OCI-M1 (cell line): ENCODE data around the gene TMEM120B.
"Not testable (repeated sequence)": the region's sequence is repeated elsewhere in the genome, so short reads cannot be mapped to it uniquely, and the experiment has no call there.

ENCODE experiments used
- DNase-seq: peaks from one replicate; lab custom pipeline; 2025; lab: John Stamatoyannopoulos, UW

The TMEM120B gene

GRCh38 chr12:121712461-121713256 is at the start of gene TMEM120B:
TMEM120B (plus strand) TSS chr12:121712752; CDS start chr12:121712896, 144 bp downstream.
- DNase-seq = peak; percentile 82

DNA sequence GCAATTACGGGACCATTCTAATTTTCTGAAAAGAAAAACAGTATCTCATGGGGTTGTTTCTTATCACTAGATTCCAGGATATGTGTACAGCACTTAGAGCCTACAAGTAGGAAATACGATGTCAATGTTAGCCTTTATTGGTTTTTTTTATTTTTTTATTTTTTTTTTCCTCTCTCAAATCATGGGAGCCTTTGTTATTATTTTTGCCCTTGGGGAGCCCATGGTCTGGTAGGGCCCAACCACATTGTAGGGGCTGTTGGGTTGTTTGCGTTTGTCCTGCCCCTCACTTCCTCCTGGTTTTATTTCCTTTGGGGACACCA is 49.0 kb upstream of the TMEM120B start:
- DNase-seq = no peak

DNA sequence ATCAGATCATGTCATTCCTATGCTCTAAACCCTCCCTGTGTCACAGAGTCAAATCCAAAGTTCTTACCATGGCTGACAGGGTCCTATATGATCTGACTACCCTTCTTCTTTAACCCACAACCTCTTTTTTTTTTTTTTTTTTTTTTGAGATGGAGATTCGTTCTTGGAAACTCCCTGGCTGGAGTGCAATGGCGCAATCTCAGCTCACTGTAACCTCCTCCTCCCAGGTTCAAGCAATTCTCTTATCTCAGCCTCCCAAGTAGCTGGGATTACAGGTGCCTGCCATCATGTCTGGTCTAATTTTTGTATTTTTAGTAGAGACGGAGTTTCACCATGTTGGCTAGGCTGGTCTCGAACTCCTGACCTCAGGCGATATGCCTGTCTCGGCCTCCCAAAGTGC is 45.7 kb upstream of the TMEM120B start:
- peak; percentile 41 for DNase-seq

DNA sequence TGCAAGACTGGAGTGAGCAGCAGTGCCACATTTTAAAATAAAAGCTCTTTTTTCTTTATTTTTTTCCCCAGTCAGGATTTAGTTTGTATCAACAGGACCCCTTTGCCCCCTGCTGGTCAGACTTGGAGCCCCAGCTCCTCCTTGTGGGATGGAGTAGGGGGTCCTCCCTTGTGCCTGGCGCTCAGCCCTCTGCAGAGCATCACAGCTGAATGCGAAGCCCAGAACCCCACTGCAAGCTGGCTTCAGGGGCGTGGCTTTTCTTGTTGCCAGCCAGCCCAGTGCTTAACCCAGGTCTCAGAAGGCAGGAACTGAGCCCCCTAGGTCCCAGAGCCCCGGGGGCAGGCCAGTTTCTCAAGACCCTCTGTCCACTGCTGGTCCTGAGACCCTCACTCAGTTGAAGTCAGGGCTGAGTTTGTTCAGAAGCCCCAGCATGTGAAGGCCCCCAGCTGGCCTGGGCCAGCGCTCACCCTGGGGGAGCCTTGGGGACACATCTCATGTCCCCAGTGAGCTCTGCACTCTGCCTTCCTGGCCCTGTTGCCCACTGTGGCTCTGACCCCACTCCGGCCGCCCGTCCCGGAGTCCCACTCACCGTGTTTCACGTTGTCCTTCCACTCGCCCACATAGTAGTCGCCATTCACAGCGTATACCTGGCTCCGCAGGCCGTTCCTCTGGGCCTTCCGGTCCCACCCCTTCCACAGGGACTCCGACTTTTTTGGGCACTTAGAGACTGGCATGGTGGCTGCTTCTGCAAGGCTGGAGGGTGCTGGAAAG is 43.6 kb upstream of the TMEM120B start:
- DNase-seq = peak; percentile 57

DNA sequence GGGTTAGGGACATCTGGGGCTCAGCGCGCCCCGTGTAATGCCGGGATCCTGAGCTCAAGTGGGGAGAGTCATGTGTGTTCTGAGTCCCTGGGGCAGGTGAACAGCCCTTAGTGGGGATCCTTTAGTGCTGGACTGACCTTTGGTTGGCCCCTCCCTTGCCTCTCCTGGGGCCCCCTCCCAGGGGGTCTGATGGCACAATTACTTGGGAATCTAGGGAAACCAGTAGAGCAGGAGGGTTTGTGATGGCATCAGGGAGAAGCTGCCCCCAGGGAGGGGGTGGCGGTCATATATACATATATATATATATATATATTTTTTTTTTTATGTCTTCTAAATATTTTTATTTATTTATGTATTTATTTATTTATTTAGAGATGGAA is 43.0 kb upstream of the TMEM120B start, which contains the start of gene MORN3:
TSS of gene MORN3 (minus strand) at position 134 of the 380 bp plus-strand sequence. CDS start 171 bp downstream, outside the sequence.
- no peak for DNase-seq

GRCh38 chr12:121673013-121673511 is 39.5 kb upstream of the TMEM120B start:
- no peak for DNase-seq

- DNase-seq = no peak
Measured at GRCh38 chr12:121676190-121676589, 36.4 kb upstream of the TMEM120B start.

- DNase-seq = no peak
Measured at GRCh38 chr12:121678305-121678704, 34.2 kb upstream of the TMEM120B start.

DNA sequence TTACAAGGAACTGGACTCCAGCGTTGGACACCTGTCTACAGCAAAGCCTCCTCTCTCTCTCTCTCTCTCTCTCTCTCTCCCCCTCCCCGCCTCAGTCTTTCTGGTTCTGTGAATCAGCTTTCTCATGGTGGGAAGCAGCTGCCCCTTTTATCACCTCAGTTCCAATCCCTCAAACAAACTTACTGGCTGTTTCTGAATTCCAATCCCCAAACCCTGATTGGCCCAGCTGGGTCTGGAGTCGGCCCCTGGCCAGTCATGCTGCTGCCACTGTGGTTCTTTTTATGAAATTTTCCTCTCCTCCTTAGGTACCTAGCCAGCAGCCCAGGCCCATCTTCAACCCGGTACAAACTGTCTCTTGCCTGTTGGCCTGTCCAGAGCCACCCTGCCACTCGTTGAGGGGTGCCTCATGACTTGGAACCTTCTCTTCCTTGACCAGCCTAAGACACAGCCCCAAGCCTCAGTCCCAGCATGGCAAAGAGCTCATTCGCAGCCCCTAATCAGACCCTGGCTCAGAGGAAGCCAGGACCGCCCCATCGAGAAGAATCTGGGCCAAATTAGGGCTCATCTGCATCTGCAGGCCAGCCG is 33.7 kb upstream of the TMEM120B start:
- no peak for DNase-seq

- not testable (repeated sequence) for DNase-seq
Measured at GRCh38 chr12:121679661-121680197, 32.8 kb upstream of the TMEM120B start.

DNA sequence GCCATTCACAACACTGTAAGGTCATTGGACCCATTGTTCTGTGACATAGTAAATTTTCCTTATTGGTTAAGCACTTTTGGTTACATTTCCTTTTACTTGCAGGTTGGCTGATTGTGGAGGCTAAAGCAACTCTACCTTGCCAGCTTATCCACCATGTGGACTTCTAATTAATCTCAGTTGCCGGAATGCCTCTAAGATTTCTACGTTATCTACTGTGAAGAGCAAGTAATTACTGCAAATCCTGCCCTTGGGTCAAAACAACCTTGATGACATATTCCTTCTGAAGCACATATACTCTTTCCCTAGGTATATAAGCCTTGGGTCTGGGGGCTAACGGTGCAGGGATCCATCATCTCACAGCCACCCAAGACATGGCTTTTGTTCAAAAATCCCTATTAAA is 23.6 kb upstream of the TMEM120B start:
- no peak for DNase-seq

GRCh38 chr12:121689430-121689829 is 23.1 kb upstream of the TMEM120B start:
- no peak for DNase-seq

DNA sequence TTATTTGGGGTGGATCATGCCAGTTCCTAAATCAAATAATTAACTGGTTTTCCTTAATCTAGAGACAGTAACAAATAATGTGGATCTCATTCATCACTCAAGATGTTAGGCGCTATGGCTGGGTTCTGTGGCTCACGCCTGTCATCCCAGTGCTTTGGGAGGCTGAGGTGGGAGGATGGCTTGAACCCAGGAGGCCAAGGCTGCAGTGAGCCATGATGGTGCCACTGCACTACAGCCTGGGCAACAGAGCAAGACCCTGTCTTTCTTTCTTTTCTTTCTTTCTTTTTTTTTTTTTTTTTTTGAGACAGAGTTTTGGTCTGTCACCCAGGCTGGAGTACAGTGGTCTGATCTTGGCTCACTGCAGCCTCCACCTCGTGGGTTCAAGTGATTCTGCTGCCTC is 19.8 kb upstream of the TMEM120B start:
- DNase-seq = not testable (repeated sequence)

DNA sequence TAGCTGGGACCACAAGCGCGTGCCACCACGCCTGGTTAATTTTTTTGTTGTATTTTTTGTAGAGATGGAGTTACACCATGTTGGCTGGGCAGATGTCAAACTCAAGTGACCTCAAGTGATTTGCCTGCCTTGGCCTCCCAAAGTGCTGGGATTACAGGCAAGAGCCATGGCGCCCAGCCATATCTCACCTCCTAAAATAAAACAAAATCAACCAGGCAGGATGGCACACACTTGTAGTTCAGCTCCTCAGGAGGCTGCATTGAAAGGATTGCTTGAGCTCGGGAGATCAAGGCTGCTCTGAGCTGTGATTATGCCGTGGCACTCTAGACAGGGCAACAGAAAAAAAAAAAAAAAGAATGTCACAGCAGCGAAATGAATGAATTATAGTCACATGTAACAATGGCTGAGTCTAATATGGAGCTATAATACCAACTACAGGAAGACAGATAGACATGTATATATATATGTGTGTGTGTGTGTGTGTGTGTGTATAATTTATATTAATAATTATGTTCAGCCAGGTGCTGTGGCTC is 19.3 kb upstream of the TMEM120B start:
- no peak for DNase-seq

GRCh38 chr12:121697093-121697698 is 15.4 kb upstream of the TMEM120B start:
- DNase-seq = peak; percentile 75

DNA sequence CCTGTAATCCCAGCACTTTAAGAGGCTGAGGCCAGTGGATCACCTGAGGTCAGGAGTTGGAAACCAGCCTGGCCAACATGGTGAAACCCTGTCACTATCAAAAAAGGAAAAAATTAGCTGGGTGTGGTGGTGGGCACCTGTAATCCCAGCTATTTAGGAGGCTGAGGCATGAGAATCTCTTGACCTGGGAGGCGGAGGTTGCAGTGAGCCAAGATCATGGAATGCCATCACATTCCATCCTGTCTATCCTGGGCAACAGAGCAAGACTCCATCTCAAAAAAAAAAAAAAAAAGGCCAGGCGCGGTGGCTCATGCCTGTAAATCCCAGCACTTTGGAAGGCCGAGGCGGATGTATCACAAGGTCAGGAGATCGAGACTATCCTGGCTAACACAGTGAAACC is 14.7 kb upstream of the TMEM120B start:
- not testable (repeated sequence) for DNase-seq

DNA sequence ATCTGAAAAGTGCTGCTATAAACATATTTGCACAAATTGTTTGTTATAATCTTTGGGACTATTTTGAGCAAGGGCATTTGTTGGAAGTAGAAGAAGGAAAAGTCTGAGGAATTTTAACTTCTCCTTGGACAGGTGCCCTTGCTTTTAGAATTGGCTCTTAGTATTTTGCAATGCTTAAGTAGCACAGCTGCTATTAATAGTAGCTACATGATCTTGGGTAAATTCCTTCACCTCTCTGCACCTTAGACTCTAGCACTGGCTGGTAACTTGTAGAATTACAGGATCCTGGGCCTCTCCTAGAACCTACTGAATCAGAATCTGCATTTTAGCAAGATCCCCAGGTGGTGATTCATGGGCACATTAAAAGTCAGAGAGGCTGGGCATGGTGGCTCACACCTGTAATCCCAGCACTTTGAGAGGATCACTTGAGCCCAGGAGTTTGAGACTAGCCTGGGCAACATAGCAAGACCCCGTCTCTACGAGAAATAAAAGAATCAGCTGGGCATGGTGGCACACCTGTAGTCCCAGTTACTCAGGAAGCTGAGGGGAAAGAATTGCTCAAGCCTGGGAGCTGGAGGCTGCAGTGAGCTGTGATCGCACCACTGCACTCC is 10.8 kb upstream of the TMEM120B start:
- DNase-seq = no peak

- no peak for DNase-seq
Measured at GRCh38 chr12:121702944-121703343, 9.6 kb upstream of the TMEM120B start.

GRCh38 chr12:121705514-121705913 is 7.0 kb upstream of the TMEM120B start:
- no peak for DNase-seq

- DNase-seq = no peak
Measured at GRCh38 chr12:121708313-121709063, 4.1 kb upstream of the TMEM120B start.

GRCh38 chr12:121709064-121709424 is 3.5 kb upstream of the TMEM120B start:
- not testable (repeated sequence) for DNase-seq
